IMR-90 (cell line): ENCODE data around the gene PPM1H. TPM values are rescaled to one million over a fixed set of nuclear protein-coding genes. Genes with fewer than 3 reads are reported as not detected.

Source experiments
- ATAC-seq: fragments of 200-7000 bp; cut with Tn5 transposase; 2 replicates; pipeline ENCODE4 v1.9.1; 2020; ENCODE audit warnings: low read depth, mild to moderate bottlenecking, moderate library complexity
- BruUV-seq: library from RNA; stranded (reverse); fragments of 400-500 nt; replicated peaks from 2 replicates; lab custom pipeline; 2021; lab: Mats Ljungman, UMichigan
- CTCF ChIA-PET: fragments of 300-600 bp; formaldehyde crosslinking; extraction: SDS; loops from one replicate; lab custom pipeline; 2021; ENCODE audit warnings: antibody characterized with exemption; lab: Yijun Ruan, JAX
- POLR2A ChIA-PET: fragments of 300-600 bp; sonication (Branson Sonifier 250); formaldehyde crosslinking; loops from one replicate; lab custom pipeline; 2022; ENCODE audit warnings: antibody characterized with exemption; ENCODE audit not compliant: unreplicated experiment; lab: Charles Lee
- DNase-seq: peaks from one replicate; pipeline ENCODE4 v3.0.0; 2013
- H2AFZ ChIP-seq: replicated peaks from 2 replicates; pipeline ENCODE3; 2013; ENCODE audit warnings: low read length, mild to moderate bottlenecking; ENCODE audit not compliant: poor library complexity
- H2AK5ac ChIP-seq: 2 replicates; pipeline ENCODE4 v1.6.1; 2013; ENCODE audit warnings: low read depth, low read length, inconsistent platforms
- H2AK9ac ChIP-seq: replicated peaks from 2 replicates; pipeline ENCODE3; 2013; ENCODE audit warnings: mild to moderate bottlenecking, low read depth, low read length, moderate library complexity; ENCODE audit not compliant: poor library complexity
- H2BK120ac ChIP-seq: 2 replicates; pipeline ENCODE4 v1.6.1; 2013; ENCODE audit warnings: low read depth, low read length, inconsistent platforms
- H2BK15ac ChIP-seq: 3 replicates; pipeline ENCODE4 v1.6.1; 2013; ENCODE audit warnings: low read depth, low read length, inconsistent platforms
- H2BK20ac ChIP-seq: 2 replicates; pipeline ENCODE4 v1.6.1; 2013; ENCODE audit warnings: low read depth, mild to moderate bottlenecking, inconsistent platforms, low read length, moderate library complexity
- H2BK5ac ChIP-seq: 2 replicates; pipeline ENCODE4 v1.6.1; 2013; ENCODE audit warnings: mild to moderate bottlenecking, low read depth, low read length, inconsistent platforms; ENCODE audit not compliant: poor library complexity, severe bottlenecking
- H3K14ac ChIP-seq: replicated peaks from 2 replicates; pipeline ENCODE4 v1.6.1; 2013; ENCODE audit warnings: low read depth, low read length, inconsistent platforms
- H3K18ac ChIP-seq: 2 replicates; pipeline ENCODE4 v1.6.1; 2013; ENCODE audit warnings: low read depth, low read length, control low read depth
- H3K23ac ChIP-seq: 2 replicates; pipeline ENCODE4 v1.6.1; 2013; ENCODE audit warnings: low read depth, low read length, inconsistent platforms
- H3K27ac ChIP-seq: 2 replicates; pipeline ENCODE4 v1.5.1; 2013; ENCODE audit warnings: mild to moderate bottlenecking, control low read depth, low read length; ENCODE audit not compliant: insufficient read depth
- H3K27me3 ChIP-seq: 2 replicates; pipeline ENCODE4 v1.6.1; 2013; ENCODE audit warnings: low read length; ENCODE audit not compliant: control insufficient read depth, insufficient read depth
- H3K36me3 ChIP-seq: 2 replicates; pipeline ENCODE4 v1.6.1; 2013; ENCODE audit warnings: low read length, mixed read lengths; ENCODE audit not compliant: control insufficient read depth, insufficient read depth
- H3K4ac ChIP-seq: 2 replicates; pipeline ENCODE4 v1.6.1; 2013; ENCODE audit warnings: low read depth, low read length, inconsistent platforms
- H3K4me1 ChIP-seq: 2 replicates; pipeline ENCODE4 v1.6.1; 2013; ENCODE audit warnings: low read length, mixed read lengths; ENCODE audit not compliant: control insufficient read depth, insufficient read depth
- H3K4me2 ChIP-seq: 2 replicates; pipeline ENCODE4 v1.6.1; 2013; ENCODE audit warnings: low read depth, mild to moderate bottlenecking, control low read depth, low read length, moderate library complexity
- H3K4me3 ChIP-seq: 2 replicates; pipeline ENCODE4 v1.5.1; 2013; ENCODE audit warnings: low read depth, mild to moderate bottlenecking, control low read depth, low read length, moderate library complexity; ENCODE audit not compliant: insufficient read depth
- H3K56ac ChIP-seq: 2 replicates; pipeline ENCODE4 v1.6.1; 2013; ENCODE audit warnings: low read length, inconsistent platforms; ENCODE audit not compliant: insufficient read depth; ENCODE audit errors: extremely low read depth
- H3K79me1 ChIP-seq, 2 experiments: 2 replicates each; pipeline ENCODE4 v1.6.1; 2013; ENCODE audit warnings: low read length in 2 of 2, inconsistent platforms in 1 of 2, low read depth in 1 of 2
- H3K9ac ChIP-seq: 2 replicates; pipeline ENCODE4 v1.6.1; 2013; ENCODE audit warnings: low read depth, low read length, control low read depth
- H3K9me1 ChIP-seq: 2 replicates; pipeline ENCODE4 v1.6.1; 2013; ENCODE audit warnings: low read length, inconsistent platforms; ENCODE audit not compliant: insufficient read depth
- H3K9me3 ChIP-seq: 2 replicates; pipeline ENCODE4 v1.6.1; 2013; ENCODE audit warnings: low read length; ENCODE audit not compliant: control insufficient read depth, insufficient read depth
- H4K20me1 ChIP-seq: 2 replicates; pipeline ENCODE4 v1.6.1; 2013; ENCODE audit warnings: low read length, inconsistent platforms; ENCODE audit not compliant: insufficient read depth
- H4K5ac ChIP-seq: 2 replicates; pipeline ENCODE4 v1.6.1; 2013; ENCODE audit warnings: mild to moderate bottlenecking, low read depth, low read length, control low read depth
- H4K8ac ChIP-seq, 2 experiments: 2 replicates each; pipeline ENCODE4 v1.6.1; 2013; ENCODE audit warnings: low read depth in 2 of 2, low read length in 2 of 2, control low read depth in 1 of 2, inconsistent platforms in 1 of 2
- H4K91ac ChIP-seq: 2 replicates; pipeline ENCODE4 v1.6.1; 2013; ENCODE audit warnings: low read depth, low read length, inconsistent platforms; ENCODE audit not compliant: insufficient read depth
- CHD1 ChIP-seq: IDR thresholded peaks from 2 replicates; pipeline ENCODE4 v1.6.1; 2012; ENCODE audit warnings: low read depth, low read length, improper control_type of control experiment
- MAZ ChIP-seq: IDR thresholded peaks from 2 replicates; pipeline ENCODE4 v1.6.1; 2012; ENCODE audit warnings: low read depth, mild to moderate bottlenecking, low read length, improper control_type of control experiment, moderate library complexity, borderline replicate concordance
- RAD21 ChIP-seq: IDR thresholded peaks from 2 replicates; pipeline ENCODE4 v1.6.1; 2012; ENCODE audit warnings: low read length, improper control_type of control experiment
- RFX5 ChIP-seq: IDR thresholded peaks from 2 replicates; pipeline ENCODE4 v1.8.0; 2012; ENCODE audit warnings: low read depth, mild to moderate bottlenecking, low read length, moderate library complexity
- WGBS, 2 experiments: methylation state at CpG; one replicate each; pipeline versions ENCODE4 v1.1.5 to v1.1.7; 2013; ENCODE audit warnings: missing lambda C conversion rate in 2 of 2; ENCODE audit not compliant: insufficient read length in 1 of 2; ENCODE audit errors: extremely low coverage in 2 of 2; 5-methylcytosine and 5-hydroxymethylcytosine counted together
- dilution Hi-C: fragments of 300-500 bp; cut with HindIII; formaldehyde crosslinking; loops from one replicate; pipeline ENCODE4 v1.14.3; 2018; ENCODE audit warnings: low sequenced_read_pairs; ENCODE audit not compliant: unreplicated experiment
- in situ Hi-C: fragments of 300-500 bp; cut with MboI; formaldehyde crosslinking; loops from 3 replicates; pipeline ENCODE4 v1.14.3; 2019; ENCODE audit warnings: low sequenced_read_pairs, inconsistent platforms, mixed read lengths
- intact Hi-C: fragments of 100-400 bp; cut with micrococcal nuclease; formaldehyde crosslinking; loops from 2 replicates; pipeline ENCODE4 v1.10.0; 2022
- polyA plus RNA-seq, 3 experiments: library from polyadenylated mRNA; depleted of rRNA; stranded (reverse); fragments of >200 nt; gene quantifications; 2 replicates each; pipeline ENCODE4 v1.2.3, GENCODE V29; 2012; ENCODE audit warnings: low replicate concordance in 1 of 3
- total RNA-seq: library from RNA; depleted of rRNA; stranded (reverse); fragments of >200 nt; gene quantifications from 2 replicates; pipeline ENCODE4 v1.2.3, GENCODE V29; 2012
- TF ChIP-seq, protein P1 (sequence below): conservative IDR thresholded peaks from 2 replicates; pipeline ENCODE4 v1.5.1; 2012; ENCODE audit warnings: mild to moderate bottlenecking, low read depth, low read length, improper control_type of control experiment
- TF ChIP-seq, protein P2 (sequence below): fragments of 150-350 bp; IDR thresholded peaks from 2 replicates; pipeline ENCODE4 v1.6.1; 2016; ENCODE audit warnings: low read depth, mild to moderate bottlenecking, low read length, moderate library complexity, borderline replicate concordance
- TF ChIP-seq, protein P3 (sequence below): fragments of 150-350 bp; IDR thresholded peaks from 2 replicates; pipeline ENCODE4 v1.6.1; 2017; ENCODE audit warnings: mild to moderate bottlenecking, antibody characterized with exemption, low read length, low read depth

Gene PPM1H
- total and polyA plus RNA-seq, 2 of the 4 experiments (the other 2 are of a cell fraction), result 0.14 to 0.18 TPM

GRCh38 chr12:62899568-62900390, 35.2 kb downstream of the PPM1H start:
- in situ Hi-C loops (no loop called here), dilution Hi-C loops (no loop called here), intact Hi-C loops (no loop called here)
- Histone ChIP-seq H2AK9ac (no peak overlapping the region), H4K20me1 (no peaks in the 10 kb centered on the region), H4K8ac (no peak overlapping the region), H3K27ac (no peak overlapping the region), H3K9me3 (no peaks in the 10 kb centered on the region), H3K9ac (no peak overlapping the region), H2AFZ (no peak overlapping the region), H3K4me2 (no peak overlapping the region), H3K4me1 (no peaks in the 10 kb centered on the region), H3K23ac (no peak overlapping the region), H4K5ac (no peak overlapping the region), H4K91ac (no peak overlapping the region), H2BK5ac (no peak overlapping the region), H3K79me1 (no peaks in the 10 kb centered on the region), H3K18ac (no peak overlapping the region), H3K9me1 (no peaks in the 10 kb centered on the region), H3K36me3 (no peaks in the 10 kb centered on the region), H3K4ac (no peak overlapping the region), H3K27me3 (no peaks in the 10 kb centered on the region; the same call in 1 of the 2 replicates), H3K56ac (no peak overlapping the region), H2BK120ac (no peak overlapping the region), H2BK20ac (no peak overlapping the region), H2BK15ac (no peak overlapping the region), H3K4me3 (no peak overlapping the region), H3K14ac (no peak overlapping the region), H2AK5ac (no peak overlapping the region)
- no peak for DNase-seq
- WGBS, 2 experiments, result no CpG with 5 or more reads among the region's 7 CpGs
- BruUV-seq, result no TSS peak
- ChIA-PET POLR2A (no interaction called here), CTCF (no interaction called here)
- no peak for ATAC-seq
- no peak for TF ChIP-seq MAZ
- TF ChIP-seq, protein P1, sequence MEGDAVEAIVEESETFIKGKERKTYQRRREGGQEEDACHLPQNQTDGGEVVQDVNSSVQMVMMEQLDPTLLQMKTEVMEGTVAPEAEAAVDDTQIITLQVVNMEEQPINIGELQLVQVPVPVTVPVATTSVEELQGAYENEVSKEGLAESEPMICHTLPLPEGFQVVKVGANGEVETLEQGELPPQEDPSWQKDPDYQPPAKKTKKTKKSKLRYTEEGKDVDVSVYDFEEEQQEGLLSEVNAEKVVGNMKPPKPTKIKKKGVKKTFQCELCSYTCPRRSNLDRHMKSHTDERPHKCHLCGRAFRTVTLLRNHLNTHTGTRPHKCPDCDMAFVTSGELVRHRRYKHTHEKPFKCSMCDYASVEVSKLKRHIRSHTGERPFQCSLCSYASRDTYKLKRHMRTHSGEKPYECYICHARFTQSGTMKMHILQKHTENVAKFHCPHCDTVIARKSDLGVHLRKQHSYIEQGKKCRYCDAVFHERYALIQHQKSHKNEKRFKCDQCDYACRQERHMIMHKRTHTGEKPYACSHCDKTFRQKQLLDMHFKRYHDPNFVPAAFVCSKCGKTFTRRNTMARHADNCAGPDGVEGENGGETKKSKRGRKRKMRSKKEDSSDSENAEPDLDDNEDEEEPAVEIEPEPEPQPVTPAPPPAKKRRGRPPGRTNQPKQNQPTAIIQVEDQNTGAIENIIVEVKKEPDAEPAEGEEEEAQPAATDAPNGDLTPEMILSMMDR, result no peak
- TF ChIP-seq, protein P2, sequence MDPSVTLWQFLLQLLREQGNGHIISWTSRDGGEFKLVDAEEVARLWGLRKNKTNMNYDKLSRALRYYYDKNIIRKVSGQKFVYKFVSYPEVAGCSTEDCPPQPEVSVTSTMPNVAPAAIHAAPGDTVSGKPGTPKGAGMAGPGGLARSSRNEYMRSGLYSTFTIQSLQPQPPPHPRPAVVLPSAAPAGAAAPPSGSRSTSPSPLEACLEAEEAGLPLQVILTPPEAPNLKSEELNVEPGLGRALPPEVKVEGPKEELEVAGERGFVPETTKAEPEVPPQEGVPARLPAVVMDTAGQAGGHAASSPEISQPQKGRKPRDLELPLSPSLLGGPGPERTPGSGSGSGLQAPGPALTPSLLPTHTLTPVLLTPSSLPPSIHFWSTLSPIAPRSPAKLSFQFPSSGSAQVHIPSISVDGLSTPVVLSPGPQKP, result no peak
- TF ChIP-seq CHD1, result no peak
- no peak for TF ChIP-seq RFX5
- TF ChIP-seq, protein P3, sequence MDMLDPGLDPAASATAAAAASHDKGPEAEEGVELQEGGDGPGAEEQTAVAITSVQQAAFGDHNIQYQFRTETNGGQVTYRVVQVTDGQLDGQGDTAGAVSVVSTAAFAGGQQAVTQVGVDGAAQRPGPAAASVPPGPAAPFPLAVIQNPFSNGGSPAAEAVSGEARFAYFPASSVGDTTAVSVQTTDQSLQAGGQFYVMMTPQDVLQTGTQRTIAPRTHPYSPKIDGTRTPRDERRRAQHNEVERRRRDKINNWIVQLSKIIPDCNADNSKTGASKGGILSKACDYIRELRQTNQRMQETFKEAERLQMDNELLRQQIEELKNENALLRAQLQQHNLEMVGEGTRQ, result no peak
- no peak for TF ChIP-seq RAD21
